ENCODE data around the gene PTPRM.
"Not testable (repeated sequence)": the region's sequence is repeated elsewhere in the genome, so short reads cannot be mapped to it uniquely, and the experiment has no call there.

Gene PTPRM

GRCh38 chr18:7735196-7735595, 168.1 kb downstream of the PTPRM start:
- TF ChIP-seq SUZ12 (IDR thresholded peaks at IDR 0.05; ENCODE audit: extremely low read depth, insufficient read depth, insufficient read length), result no peak
- TF ChIP-seq YY1 (IDR thresholded peaks at IDR 0.05; ENCODE audit: insufficient read depth, insufficient read length), result no peak
- TF ChIP-seq ZNF274 (IDR thresholded peaks at IDR 0.05; ENCODE audit: low read depth, low read length), result no peak
- no peak overlapping the region for H3K4me3 ChIP-seq (ENCODE audit: insufficient read length, low read depth)
- no peaks in the 10 kb centered on the region for H3K36me3 ChIP-seq (ENCODE audit: insufficient read depth, insufficient read length, low read length)
- DNase-seq (ENCODE audit: low read depth, low spot score), result no peak
- H3K4me1 ChIP-seq (ENCODE audit: insufficient read depth, insufficient read length), result no peaks in the 10 kb centered on the region
- no peaks in the 10 kb centered on the region for H3K9me3 ChIP-seq (ENCODE audit: insufficient read depth, low read length)
- no peaks in the 10 kb centered on the region for H3K27me3 ChIP-seq (ENCODE audit: insufficient read depth, insufficient read length)
- H3K9ac ChIP-seq (ENCODE audit: insufficient read length, low read depth), result no peak overlapping the region

- H3K4me3 ChIP-seq (ENCODE audit: insufficient read length, low read depth), result no peak overlapping the region
- H3K4me1 ChIP-seq (ENCODE audit: insufficient read depth, insufficient read length), result no peaks in the 10 kb centered on the region
- no peaks in the 10 kb centered on the region for H3K27me3 ChIP-seq (ENCODE audit: insufficient read depth, insufficient read length)
- no peaks in the 10 kb centered on the region for H3K36me3 ChIP-seq (ENCODE audit: insufficient read depth, insufficient read length, low read length)
- no peak overlapping the region for H3K9ac ChIP-seq (ENCODE audit: insufficient read length, low read depth)
- H3K9me3 ChIP-seq (ENCODE audit: insufficient read depth, low read length), result no peaks in the 10 kb centered on the region
- no peak for DNase-seq (ENCODE audit: low read depth, low spot score)
- no peak for TF ChIP-seq YY1 (IDR thresholded peaks at IDR 0.05; ENCODE audit: insufficient read depth, insufficient read length)
- TF ChIP-seq ZNF274 (IDR thresholded peaks at IDR 0.05; ENCODE audit: low read depth, low read length), result no peak
- no peak for TF ChIP-seq SUZ12 (IDR thresholded peaks at IDR 0.05; ENCODE audit: extremely low read depth, insufficient read depth, insufficient read length)
Observed at GRCh38 chr18:7735626-7736175, 168.6 kb downstream of the PTPRM start.

GRCh38 chr18:7736526-7736925, 169.4 kb downstream of the PTPRM start:
- H3K4me3 ChIP-seq (ENCODE audit: insufficient read length, low read depth); H3K4me1 ChIP-seq (ENCODE audit: insufficient read depth, insufficient read length); H3K27me3 ChIP-seq (ENCODE audit: insufficient read depth, insufficient read length); H3K9ac ChIP-seq (ENCODE audit: insufficient read length, low read depth); H3K9me3 ChIP-seq (ENCODE audit: insufficient read depth, low read length); DNase-seq (ENCODE audit: low read depth, low spot score); H3K36me3 ChIP-seq (ENCODE audit: insufficient read depth, insufficient read length, low read length): not testable (repeated sequence)

DNA sequence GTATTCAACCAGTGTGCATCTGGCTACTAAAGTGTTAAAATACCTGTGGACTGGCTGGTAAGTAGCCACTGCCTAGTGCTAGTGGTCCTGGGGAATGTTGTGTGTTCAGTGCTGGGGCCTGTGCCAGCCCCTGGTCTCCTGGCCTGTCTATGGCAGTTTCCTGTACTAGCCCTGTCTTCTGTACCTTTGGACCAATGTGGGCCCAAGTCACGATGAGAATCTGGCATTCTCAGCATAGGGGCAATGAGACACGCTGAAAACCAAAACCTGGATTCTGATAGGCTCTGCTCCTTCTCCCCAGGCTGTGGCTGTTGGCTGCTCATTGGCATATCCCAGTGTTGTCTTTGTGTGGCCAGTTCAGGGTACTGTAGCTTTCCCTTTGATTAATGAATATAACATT, 170.4 kb downstream of the PTPRM start:
- DNase-seq (ENCODE audit: low read depth, low spot score), result no peak
- Histone ChIP-seq H3K4me1 (ENCODE audit: insufficient read depth, insufficient read length) (peaks cover 2% of the 10 kb centered on the region), H3K9me3 (ENCODE audit: insufficient read depth, low read length) (no peaks in the 10 kb centered on the region), H3K9ac (ENCODE audit: insufficient read length, low read depth) (no peak overlapping the region), H3K27me3 (ENCODE audit: insufficient read depth, insufficient read length) (no peaks in the 10 kb centered on the region), H3K4me3 (ENCODE audit: insufficient read length, low read depth) (no peak overlapping the region), H3K36me3 (ENCODE audit: insufficient read depth, insufficient read length, low read length) (no peaks in the 10 kb centered on the region)
- TF ChIP-seq YY1 (IDR thresholded peaks at IDR 0.05; ENCODE audit: insufficient read depth, insufficient read length) (no peak), SUZ12 (IDR thresholded peaks at IDR 0.05; ENCODE audit: extremely low read depth, insufficient read depth, insufficient read length) (no peak)

GRCh38 chr18:7740821-7741220, 173.7 kb downstream of the PTPRM start:
- H3K4me1 ChIP-seq (ENCODE audit: insufficient read depth, insufficient read length), result peaks cover 2% of the 10 kb centered on the region

DNA sequence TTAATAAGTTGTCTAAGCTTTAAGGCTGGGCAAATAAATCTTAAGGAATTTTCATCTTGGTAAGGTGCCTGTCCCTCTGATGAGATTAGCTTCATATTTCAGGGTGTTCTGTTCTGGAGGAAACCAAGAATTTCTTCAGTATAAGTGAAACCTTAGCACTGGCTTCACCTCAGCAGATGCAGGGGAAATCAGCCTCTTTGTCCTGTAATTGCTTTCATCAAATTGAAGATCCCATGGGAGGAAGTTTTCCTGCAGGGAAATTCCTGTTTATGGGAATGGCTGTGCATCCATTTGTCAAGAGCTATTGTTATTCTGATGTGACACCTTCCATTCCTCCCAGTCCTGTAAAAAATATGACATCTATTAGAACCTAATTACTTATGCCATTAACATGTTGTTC, 174.5 kb downstream of the PTPRM start:
- Histone ChIP-seq H3K4me1 (ENCODE audit: insufficient read depth, insufficient read length) (peaks cover 2% of the 10 kb centered on the region), H3K27me3 (ENCODE audit: insufficient read depth, insufficient read length) (no peaks in the 10 kb centered on the region), H3K4me3 (ENCODE audit: insufficient read length, low read depth) (no peak overlapping the region), H3K9ac (ENCODE audit: insufficient read length, low read depth) (no peak overlapping the region), H3K36me3 (ENCODE audit: insufficient read depth, insufficient read length, low read length) (no peaks in the 10 kb centered on the region), H3K9me3 (ENCODE audit: insufficient read depth, low read length) (peaks cover 18% of the 10 kb centered on the region)
- DNase-seq (ENCODE audit: low read depth, low spot score), result no peak
- no peak for TF ChIP-seq ZNF274 (IDR thresholded peaks at IDR 0.05; ENCODE audit: low read depth, low read length)
- TF ChIP-seq SUZ12 (IDR thresholded peaks at IDR 0.05; ENCODE audit: extremely low read depth, insufficient read depth, insufficient read length), result no peak
- TF ChIP-seq YY1 (IDR thresholded peaks at IDR 0.05; ENCODE audit: insufficient read depth, insufficient read length), result no peak

More at GRCh38 chr18:7740821-7741220, 173.7 kb downstream of the PTPRM start:
- Histone ChIP-seq H3K9me3 (ENCODE audit: insufficient read depth, low read length) (peaks cover 10% of the 10 kb centered on the region), H3K36me3 (ENCODE audit: insufficient read depth, insufficient read length, low read length) (no peaks in the 10 kb centered on the region), H3K9ac (ENCODE audit: insufficient read length, low read depth) (no peak overlapping the region), H3K27me3 (ENCODE audit: insufficient read depth, insufficient read length) (no peaks in the 10 kb centered on the region), H3K4me3 (ENCODE audit: insufficient read length, low read depth) (no peak overlapping the region)
- no peak for DNase-seq (ENCODE audit: low read depth, low spot score)
- TF ChIP-seq SUZ12 (IDR thresholded peaks at IDR 0.05; ENCODE audit: extremely low read depth, insufficient read depth, insufficient read length), result no peak

GRCh38 chr18:7742224-7742623, 175.1 kb downstream of the PTPRM start:
- H3K9ac ChIP-seq (ENCODE audit: insufficient read length, low read depth), result no peak overlapping the region
- DNase-seq (ENCODE audit: low read depth, low spot score), result no peak
- peaks cover 2% of the 10 kb centered on the region for H3K4me1 ChIP-seq (ENCODE audit: insufficient read depth, insufficient read length)
- peaks cover 20% of the 10 kb centered on the region for H3K9me3 ChIP-seq (ENCODE audit: insufficient read depth, low read length)
- TF ChIP-seq ZNF274 (IDR thresholded peaks at IDR 0.05; ENCODE audit: low read depth, low read length) (no peak), SUZ12 (IDR thresholded peaks at IDR 0.05; ENCODE audit: extremely low read depth, insufficient read depth, insufficient read length) (no peak), YY1 (IDR thresholded peaks at IDR 0.05; ENCODE audit: insufficient read depth, insufficient read length) (no peak)
- H3K36me3 ChIP-seq (ENCODE audit: insufficient read depth, insufficient read length, low read length), result no peaks in the 10 kb centered on the region
- no peak overlapping the region for H3K4me3 ChIP-seq (ENCODE audit: insufficient read length, low read depth)
- H3K27me3 ChIP-seq (ENCODE audit: insufficient read depth, insufficient read length), result no peaks in the 10 kb centered on the region

DNA sequence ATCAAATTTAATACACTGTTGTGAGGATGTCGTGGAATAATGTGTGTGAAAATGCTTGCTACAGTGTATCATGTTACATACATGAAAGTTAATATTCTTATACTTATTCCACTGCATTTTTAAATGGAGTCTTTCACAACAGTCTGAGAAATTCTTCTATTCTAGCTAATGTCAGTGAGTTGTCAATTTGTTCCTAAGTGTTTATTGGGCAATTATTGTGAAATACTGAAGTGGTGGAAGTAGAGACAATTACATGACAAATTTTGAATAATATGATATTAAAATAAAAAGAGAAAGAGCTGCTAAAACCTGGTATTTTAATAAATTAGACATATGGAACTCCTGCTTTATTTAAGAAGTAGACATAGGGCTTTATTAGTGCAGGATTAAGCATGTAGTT, 176.1 kb downstream of the PTPRM start:
- Histone ChIP-seq H3K4me1 (ENCODE audit: insufficient read depth, insufficient read length) (peaks cover 2% of the 10 kb centered on the region), H3K9ac (ENCODE audit: insufficient read length, low read depth) (no peak overlapping the region), H3K27me3 (ENCODE audit: insufficient read depth, insufficient read length) (no peaks in the 10 kb centered on the region), H3K9me3 (ENCODE audit: insufficient read depth, low read length) (peaks cover 20% of the 10 kb centered on the region), H3K36me3 (ENCODE audit: insufficient read depth, insufficient read length, low read length) (no peaks in the 10 kb centered on the region), H3K4me3 (ENCODE audit: insufficient read length, low read depth) (no peak overlapping the region)
- DNase-seq (ENCODE audit: low read depth, low spot score), result no peak
- TF ChIP-seq ZNF274 (IDR thresholded peaks at IDR 0.05; ENCODE audit: low read depth, low read length), result no peak
- no peak for TF ChIP-seq YY1 (IDR thresholded peaks at IDR 0.05; ENCODE audit: insufficient read depth, insufficient read length)
- TF ChIP-seq SUZ12 (IDR thresholded peaks at IDR 0.05; ENCODE audit: extremely low read depth, insufficient read depth, insufficient read length), result no peak
